ENCODE data around the gene HDHD2.

Gene HDHD2

DNA sequence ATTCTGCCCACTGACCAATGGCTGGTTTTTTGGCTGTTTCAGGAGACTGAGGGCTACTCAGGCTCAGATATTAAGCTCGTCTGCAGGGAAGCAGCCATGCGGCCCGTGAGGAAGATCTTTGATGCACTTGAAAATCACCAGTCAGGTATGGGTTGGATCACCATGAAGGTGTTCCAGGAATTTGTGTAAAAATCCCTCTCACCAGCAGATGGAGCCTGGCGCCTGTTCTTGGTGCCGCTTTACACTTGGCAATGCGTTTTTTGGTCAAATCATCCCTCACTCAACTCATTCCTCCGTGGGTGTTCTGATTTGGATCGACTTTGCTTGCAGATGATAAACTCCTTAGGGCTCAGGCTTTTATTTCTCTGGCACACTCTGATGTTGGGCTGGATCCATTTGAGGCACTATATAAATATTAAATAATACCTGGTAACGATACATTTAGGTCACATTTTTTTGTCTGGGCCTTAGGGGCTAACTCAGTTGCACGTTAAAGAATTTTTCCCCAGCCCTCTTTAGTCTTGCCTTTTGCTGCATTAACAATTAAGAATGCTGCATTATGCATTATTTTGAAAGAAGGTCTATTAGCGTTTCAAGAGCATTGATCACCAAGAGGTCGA lies 50.0 kb downstream of the HDHD2 start:
- TF ChIP-seq, protein P1, sequence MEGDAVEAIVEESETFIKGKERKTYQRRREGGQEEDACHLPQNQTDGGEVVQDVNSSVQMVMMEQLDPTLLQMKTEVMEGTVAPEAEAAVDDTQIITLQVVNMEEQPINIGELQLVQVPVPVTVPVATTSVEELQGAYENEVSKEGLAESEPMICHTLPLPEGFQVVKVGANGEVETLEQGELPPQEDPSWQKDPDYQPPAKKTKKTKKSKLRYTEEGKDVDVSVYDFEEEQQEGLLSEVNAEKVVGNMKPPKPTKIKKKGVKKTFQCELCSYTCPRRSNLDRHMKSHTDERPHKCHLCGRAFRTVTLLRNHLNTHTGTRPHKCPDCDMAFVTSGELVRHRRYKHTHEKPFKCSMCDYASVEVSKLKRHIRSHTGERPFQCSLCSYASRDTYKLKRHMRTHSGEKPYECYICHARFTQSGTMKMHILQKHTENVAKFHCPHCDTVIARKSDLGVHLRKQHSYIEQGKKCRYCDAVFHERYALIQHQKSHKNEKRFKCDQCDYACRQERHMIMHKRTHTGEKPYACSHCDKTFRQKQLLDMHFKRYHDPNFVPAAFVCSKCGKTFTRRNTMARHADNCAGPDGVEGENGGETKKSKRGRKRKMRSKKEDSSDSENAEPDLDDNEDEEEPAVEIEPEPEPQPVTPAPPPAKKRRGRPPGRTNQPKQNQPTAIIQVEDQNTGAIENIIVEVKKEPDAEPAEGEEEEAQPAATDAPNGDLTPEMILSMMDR (IDR thresholded peaks at IDR 0.05; ENCODE audit: low read depth, low read length, missing control alignments) = peak; percentile 69

DNA sequence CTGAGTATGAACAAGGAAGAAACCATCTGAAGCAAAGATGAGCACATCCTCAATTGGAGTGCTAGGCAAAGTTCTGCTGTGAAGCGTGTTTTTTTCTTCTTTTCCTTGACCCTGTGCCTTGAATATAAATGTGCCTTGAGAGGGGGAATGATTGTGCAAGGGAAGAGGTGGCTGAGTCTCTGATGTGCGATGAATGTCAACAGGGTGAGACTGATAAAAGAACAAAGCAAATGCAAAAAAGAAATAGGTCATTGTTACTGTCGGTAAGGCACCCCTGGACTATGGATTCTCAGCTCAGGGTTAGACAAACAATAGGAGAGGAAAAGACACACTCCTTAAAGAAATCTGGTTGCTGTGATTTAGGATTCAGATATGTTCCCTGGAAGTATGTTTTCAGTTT lies 54.5 kb downstream of the HDHD2 start:
- no peak for DNase-seq (ENCODE audit: extremely low read depth, low read depth)
- H3K4me3 ChIP-seq (replicated peaks; ENCODE audit: low read depth, low read length) = no peak overlapping the region
- TF ChIP-seq, protein P1 (IDR thresholded peaks at IDR 0.05; ENCODE audit: low read depth, low read length, missing control alignments) = no peak

More for the DNA sequence above, 50.0 kb downstream of the HDHD2 start:
- peak; percentile 22 for DNase-seq (ENCODE audit: extremely low read depth, low read depth)
- H3K4me3 ChIP-seq (replicated peaks; ENCODE audit: low read depth, low read length) = no peak overlapping the region

DNA sequence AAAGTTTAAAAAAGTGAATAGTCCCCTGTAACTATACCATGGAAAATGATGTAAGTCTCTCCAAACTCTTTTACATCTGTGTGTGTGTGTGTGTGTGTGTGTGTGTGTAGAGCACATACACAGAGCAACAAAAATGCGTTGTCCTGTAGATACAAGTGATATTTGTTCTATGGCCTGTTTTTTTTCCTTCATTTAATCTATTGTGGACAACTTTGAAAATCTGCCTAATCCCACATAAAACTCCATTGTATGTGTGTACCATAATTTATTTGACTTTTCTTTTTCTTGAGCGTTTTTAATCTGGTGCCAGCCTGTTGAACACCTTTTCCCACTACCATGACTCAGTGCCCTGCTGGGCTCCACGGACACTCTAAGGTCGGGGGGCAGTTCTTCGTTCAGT lies 62.6 kb downstream of the HDHD2 start:
- TF ChIP-seq, protein P1 (IDR thresholded peaks at IDR 0.05; ENCODE audit: low read depth, low read length, missing control alignments) = no peak
- H3K4me3 ChIP-seq (replicated peaks; ENCODE audit: low read depth, low read length) = no peak overlapping the region
- no peak for DNase-seq (ENCODE audit: extremely low read depth, low read depth)

DNA sequence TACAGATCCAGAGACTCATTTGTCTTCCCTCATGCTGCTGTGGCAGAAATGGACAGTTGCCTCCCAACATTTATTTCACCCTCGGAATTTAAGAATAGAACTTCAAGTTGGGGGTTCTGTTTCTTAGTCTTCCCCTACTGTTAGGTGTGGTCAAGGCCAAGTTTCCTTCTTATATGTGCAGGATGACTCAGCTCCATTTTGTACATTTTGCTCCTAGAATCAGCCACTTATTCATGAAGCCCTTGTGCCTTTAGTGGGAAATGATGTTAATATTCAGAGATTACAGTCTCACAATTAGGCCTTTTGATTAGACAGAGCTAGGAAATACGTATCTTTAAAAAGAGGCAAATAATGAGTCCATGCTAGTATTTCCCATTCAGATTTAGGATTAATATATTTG lies 68.7 kb downstream of the HDHD2 start:
- DNase-seq (ENCODE audit: extremely low read depth, low read depth) = no peak
- TF ChIP-seq, protein P1 (IDR thresholded peaks at IDR 0.05; ENCODE audit: low read depth, low read length, missing control alignments) = no peak
- H3K4me3 ChIP-seq (replicated peaks; ENCODE audit: low read depth, low read length) = no peak overlapping the region

DNA sequence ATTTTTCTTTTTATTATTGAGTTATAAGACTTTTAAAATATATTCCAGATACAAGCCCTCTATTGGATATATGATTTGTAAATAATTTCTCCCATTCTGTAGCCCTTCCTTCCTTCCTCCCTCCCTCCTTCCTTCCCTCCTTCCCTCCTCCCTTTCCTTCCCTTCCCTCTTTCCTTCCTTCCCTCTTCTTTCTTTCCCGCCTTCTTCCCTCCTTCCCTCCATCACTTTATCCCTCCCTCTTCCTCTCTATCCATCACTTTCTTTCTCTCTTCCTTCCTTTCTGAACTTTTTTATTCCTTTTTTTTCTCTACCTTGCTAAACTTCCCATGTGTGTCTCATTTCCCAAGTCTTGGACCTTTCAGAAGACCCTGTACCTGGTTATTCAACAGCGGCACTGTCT lies 69.4 kb downstream of the HDHD2 start:
- TF ChIP-seq, protein P1 (IDR thresholded peaks at IDR 0.05; ENCODE audit: low read depth, low read length, missing control alignments) = no peak
- no peak for DNase-seq (ENCODE audit: extremely low read depth, low read depth)
- H3K4me3 ChIP-seq (replicated peaks; ENCODE audit: low read depth, low read length) = no peak overlapping the region

DNA sequence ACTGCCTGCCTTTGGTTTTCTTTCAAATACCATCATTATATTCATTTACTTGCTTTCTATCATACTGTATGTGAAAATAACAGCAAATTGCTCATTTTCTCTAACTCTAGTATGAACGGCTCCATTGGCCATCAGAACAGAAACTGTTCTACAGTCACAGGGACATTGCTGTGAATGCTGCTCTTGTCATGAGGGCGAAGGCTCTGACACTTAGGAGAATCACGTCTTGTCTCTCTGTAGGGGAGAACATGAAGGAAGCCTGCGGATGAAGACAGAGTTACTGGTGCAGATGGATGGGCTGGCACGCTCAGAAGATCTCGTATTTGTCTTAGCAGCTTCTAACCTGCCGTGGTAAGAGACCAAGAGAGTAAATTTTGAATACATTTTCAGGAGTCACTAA lies 73.2 kb downstream of the HDHD2 start:
- TF ChIP-seq, protein P1 (IDR thresholded peaks at IDR 0.05; ENCODE audit: low read depth, low read length, missing control alignments) = no peak
- H3K4me3 ChIP-seq (replicated peaks; ENCODE audit: low read depth, low read length) = no peak overlapping the region
- no peak for DNase-seq (ENCODE audit: extremely low read depth, low read depth)
